Body of pancreas (tissue), 4 donors: Measurements from ENCODE around the gene VAMP7.

Experiments used
- CTCF ChIP-seq, 7 experiments: fragments of 450-650 bp in 4 of 7; fragments of 200-600 bp in 3 of 7; sonication (generic) in 3 of 7; IDR thresholded peaks; one replicate each; pipeline ENCODE4 v1.5.1; 2016 to 2019; ENCODE audit warnings: antibody characterized with exemption in 7 of 7
- POLR2A ChIP-seq, 3 donors: fragments of 450-650 bp; IDR thresholded peaks; one replicate each; pipeline ENCODE4 v1.6.1; 2016; ENCODE audit warnings: antibody characterized with exemption in 3 of 3, mild to moderate bottlenecking in 2 of 3

- TF ChIP-seq POLR2A (IDR thresholded peaks at IDR 0.05) (no peak), CTCF (IDR thresholded peaks at IDR 0.05) (peak in 1 of 7 experiments; percentile 10)
These were observed 85.7 kb downstream of the VAMP7 start for GRCh38 chrX:155966876-155967275.
